Measurements from ENCODE around the gene AGTR1. TPM values are rescaled to one million over a fixed set of nuclear protein-coding genes. Genes with fewer than 3 reads are reported as not detected.
"Not testable (repeated sequence)": the region's sequence is repeated elsewhere in the genome, so short reads cannot be mapped to it uniquely, and the experiment has no call there.

Gene AGTR1
- total RNA-seq, 1 experiment from 2014 or later, result not detected

DNA sequence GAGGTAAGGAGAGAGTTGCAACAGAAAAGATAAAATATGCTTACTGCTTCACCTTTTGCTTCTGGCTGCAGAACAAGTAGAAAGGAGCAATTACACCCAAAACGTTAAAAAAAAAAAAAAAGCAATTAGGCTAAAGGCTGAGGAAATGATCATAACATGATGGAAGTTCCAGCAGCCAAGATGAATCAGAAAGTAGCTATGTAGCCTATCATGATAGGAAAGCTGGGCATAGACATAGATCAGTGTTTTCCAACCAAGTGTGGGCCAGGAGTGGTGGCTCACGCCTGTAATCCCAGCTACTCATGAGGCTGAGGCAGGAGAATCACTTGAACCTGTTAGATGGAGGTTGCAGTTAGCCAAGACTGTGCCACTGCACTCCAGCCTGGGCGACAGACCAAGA is 52.6 kb downstream of the AGTR1 start:
- POLR2A ChIA-PET, result no interaction called here
- BruUV-seq (replicated peaks), result no TSS peak
- CTCF ChIA-PET, result no interaction called here

DNA sequence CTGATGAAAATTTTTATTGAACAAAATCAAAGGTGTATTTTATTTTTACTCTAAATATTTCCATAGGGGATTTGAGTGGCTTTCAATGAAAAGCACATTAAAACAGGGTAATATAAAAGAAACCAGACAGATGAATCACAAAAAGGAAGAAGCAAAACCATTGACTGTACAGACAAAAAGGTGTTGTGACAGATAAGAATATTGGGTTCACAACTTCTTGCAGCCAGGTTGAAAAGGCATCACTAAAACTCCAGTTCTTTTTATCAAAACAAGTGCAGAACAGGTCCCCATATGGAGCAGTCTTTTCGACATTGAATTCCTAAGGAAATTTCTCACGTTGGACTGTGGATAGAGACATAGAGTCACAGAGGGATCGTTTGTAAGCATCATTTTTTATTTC is 53.8 kb downstream of the AGTR1 start:
- H3K4me3 Mint-ChIP-seq (ENCODE audit: unreplicated experiment), result no peak overlapping the region
- Histone ChIP-seq H3K36me3 (ENCODE audit: control insufficient read depth, insufficient read depth, low read length) (no peaks in the 10 kb centered on the region), H3K4me1 (no peaks in the 10 kb centered on the region), H3K27me3 (replicated peaks; ENCODE audit: control insufficient read depth, insufficient read depth, low read length) (no peaks in the 10 kb centered on the region), H3K9me3 (no peaks in the 10 kb centered on the region), H3K4me3 (ENCODE audit: low read depth, low read length) (no peak overlapping the region)
- ChIA-PET CTCF (no interaction called here), POLR2A (no interaction called here)
- peaks cover 8% of the 10 kb centered on the region for H3K27me3 Mint-ChIP-seq (ENCODE audit: insufficient read depth, unreplicated experiment)
- no peak for TF ChIP-seq CTCF (IDR thresholded peaks at IDR 0.05; ENCODE audit: insufficient read depth in 1 of 2, low read depth in 1 of 2, low read length in 1 of 2, severe bottlenecking in 1 of 2, unreplicated experiment in 1 of 2)
- H3K9me3 Mint-ChIP-seq (ENCODE audit: unreplicated experiment), result no peaks in the 10 kb centered on the region
- no peaks in the 10 kb centered on the region for H3K36me3 Mint-ChIP-seq (ENCODE audit: insufficient read depth, unreplicated experiment)
- H3K4me1 Mint-ChIP-seq (ENCODE audit: low read depth, unreplicated experiment), result peaks cover 7% of the 10 kb centered on the region
- intact Hi-C loops (cut with micrococcal nuclease; ENCODE audit: unreplicated experiment), result no loop called here
- no peak overlapping the region for H3K27ac Mint-ChIP-seq (ENCODE audit: unreplicated experiment)
- no TSS peak for BruUV-seq (replicated peaks)
- DNase-seq, result no peak

More for the DNA sequence above, 52.6 kb downstream of the AGTR1 start:
- no peaks in the 10 kb centered on the region for H3K9me3 Mint-ChIP-seq (ENCODE audit: unreplicated experiment)
- intact Hi-C loops (cut with micrococcal nuclease; ENCODE audit: unreplicated experiment), result no loop called here
- no peaks in the 10 kb centered on the region for H3K9me3 ChIP-seq
- no peaks in the 10 kb centered on the region for H3K27me3 ChIP-seq (replicated peaks; ENCODE audit: control insufficient read depth, insufficient read depth, low read length)
- H3K4me1 ChIP-seq, result no peaks in the 10 kb centered on the region
- peaks cover 11% of the 10 kb centered on the region for H3K27me3 Mint-ChIP-seq (ENCODE audit: insufficient read depth, unreplicated experiment)
- no peak overlapping the region for H3K4me3 Mint-ChIP-seq (ENCODE audit: unreplicated experiment)
- no peaks in the 10 kb centered on the region for H3K36me3 ChIP-seq (ENCODE audit: control insufficient read depth, insufficient read depth, low read length)
- H3K4me3 ChIP-seq (ENCODE audit: low read depth, low read length), result no peak overlapping the region
- no peaks in the 10 kb centered on the region for H3K36me3 Mint-ChIP-seq (ENCODE audit: insufficient read depth, unreplicated experiment)
- H3K4me1 Mint-ChIP-seq (ENCODE audit: low read depth, unreplicated experiment), result peaks cover 7% of the 10 kb centered on the region
- no peak for TF ChIP-seq CTCF (IDR thresholded peaks at IDR 0.05; ENCODE audit: insufficient read depth in 1 of 2, low read depth in 1 of 2, low read length in 1 of 2, severe bottlenecking in 1 of 2, unreplicated experiment in 1 of 2)
- DNase-seq, result no peak
- H3K27ac Mint-ChIP-seq (ENCODE audit: unreplicated experiment), result no peak overlapping the region

DNA sequence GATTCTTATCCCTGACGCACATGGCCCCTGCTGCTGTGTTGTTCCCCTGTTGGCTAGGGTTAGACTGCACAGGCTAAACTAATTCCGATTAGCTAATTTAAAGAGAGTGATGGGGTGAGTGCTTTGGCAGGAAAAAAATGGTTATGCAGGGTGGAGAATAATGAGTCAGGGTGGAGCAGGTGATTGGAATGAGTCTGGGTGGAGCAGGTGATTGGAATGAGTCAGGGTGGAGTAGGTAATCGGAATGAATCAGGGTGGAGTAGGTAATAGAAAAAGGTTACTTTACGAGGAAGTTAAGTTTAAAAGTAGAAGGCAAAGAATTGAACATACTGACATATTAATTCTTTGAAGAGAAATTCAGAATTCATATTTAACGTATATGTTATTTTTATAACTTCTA is 55.7 kb downstream of the AGTR1 start:
- H3K9me3 ChIP-seq; POLR2A ChIA-PET; H3K9me3 Mint-ChIP-seq (ENCODE audit: unreplicated experiment); H3K4me3 Mint-ChIP-seq (ENCODE audit: unreplicated experiment); H3K4me1 Mint-ChIP-seq (ENCODE audit: low read depth, unreplicated experiment); H3K36me3 Mint-ChIP-seq (ENCODE audit: insufficient read depth, unreplicated experiment); H3K36me3 ChIP-seq (ENCODE audit: control insufficient read depth, insufficient read depth, low read length); H3K27me3 ChIP-seq (replicated peaks; ENCODE audit: control insufficient read depth, insufficient read depth, low read length); intact Hi-C loops (cut with micrococcal nuclease; ENCODE audit: unreplicated experiment); H3K27ac Mint-ChIP-seq (ENCODE audit: unreplicated experiment); H3K4me3 ChIP-seq (ENCODE audit: low read depth, low read length); DNase-seq; CTCF ChIA-PET; H3K4me1 ChIP-seq; H3K27me3 Mint-ChIP-seq (ENCODE audit: insufficient read depth, unreplicated experiment); BruUV-seq (replicated peaks): not testable (repeated sequence)

DNA sequence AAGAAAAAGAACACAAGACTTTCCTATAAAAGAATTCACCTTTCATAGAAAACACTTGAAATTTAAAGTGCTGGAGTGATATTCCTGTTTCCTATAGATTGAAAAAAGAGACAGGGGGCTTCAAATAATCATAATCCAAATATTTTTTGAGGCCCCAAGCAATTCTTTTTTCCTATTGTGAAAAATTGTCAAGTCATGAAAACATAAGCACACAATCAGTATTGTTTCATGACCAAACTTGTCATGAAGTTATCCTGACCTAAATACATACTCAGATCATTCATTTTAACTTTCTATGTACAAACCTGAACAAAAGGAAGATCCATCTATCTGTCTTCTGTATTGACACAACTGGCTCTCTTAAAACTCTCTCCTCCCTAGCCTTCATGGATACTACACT is 57.9 kb downstream of the AGTR1 start:
- no peak overlapping the region for H3K27ac Mint-ChIP-seq (ENCODE audit: unreplicated experiment)
- no peaks in the 10 kb centered on the region for H3K4me1 ChIP-seq
- intact Hi-C loops (cut with micrococcal nuclease; ENCODE audit: unreplicated experiment), result no loop called here
- no peaks in the 10 kb centered on the region for H3K9me3 ChIP-seq
- peaks cover 7% of the 10 kb centered on the region for H3K4me1 Mint-ChIP-seq (ENCODE audit: low read depth, unreplicated experiment)
- CTCF ChIA-PET, result no interaction called here
- no peak overlapping the region for H3K4me3 Mint-ChIP-seq (ENCODE audit: unreplicated experiment)
- H3K9me3 Mint-ChIP-seq (ENCODE audit: unreplicated experiment), result no peaks in the 10 kb centered on the region
- no peaks in the 10 kb centered on the region for H3K36me3 ChIP-seq (ENCODE audit: control insufficient read depth, insufficient read depth, low read length)
- H3K27me3 Mint-ChIP-seq (ENCODE audit: insufficient read depth, unreplicated experiment), result peaks cover 8% of the 10 kb centered on the region
- H3K27me3 ChIP-seq (replicated peaks; ENCODE audit: control insufficient read depth, insufficient read depth, low read length), result no peaks in the 10 kb centered on the region
- H3K36me3 Mint-ChIP-seq (ENCODE audit: insufficient read depth, unreplicated experiment), result no peaks in the 10 kb centered on the region
- BruUV-seq (replicated peaks), result no TSS peak
- DNase-seq, result no peak
- no peak for TF ChIP-seq CTCF (IDR thresholded peaks at IDR 0.05; ENCODE audit: insufficient read depth in 1 of 2, low read depth in 1 of 2, low read length in 1 of 2, severe bottlenecking in 1 of 2, unreplicated experiment in 1 of 2)
- POLR2A ChIA-PET, result no interaction called here
- no peak overlapping the region for H3K4me3 ChIP-seq (ENCODE audit: low read depth, low read length)

Measured in Caco-2 (cell line).